Type B pancreatic cell (in vitro differentiated cells): ENCODE data around the gene THAP11. TPM values are rescaled to one million over a fixed set of nuclear protein-coding genes. Genes with fewer than 3 reads are reported as not detected.
"Not testable (repeated sequence)": the region's sequence is repeated elsewhere in the genome, so short reads cannot be mapped to it uniquely, and the experiment has no call there.

ENCODE experiments used
- DNase-seq: peaks from one replicate; pipeline ENCODE4 v3.0.0; 2021; ENCODE audit warnings: mixed read lengths; ENCODE audit not compliant: unreplicated experiment; ENCODE audit errors: extremely low spot score
- H3K27ac Mint-ChIP-seq: 2 replicates; pipeline ENCODE4 v1.8.0; 2021; ENCODE audit warnings: mild to moderate bottlenecking, mixed read lengths
- H3K27me3 Mint-ChIP-seq: 2 replicates; pipeline ENCODE4 v1.8.0; 2021; ENCODE audit warnings: mixed read lengths
- H3K36me3 Mint-ChIP-seq: 2 replicates; pipeline ENCODE4 v1.8.0; 2021; ENCODE audit warnings: mixed read lengths
- H3K4me1 Mint-ChIP-seq: one replicate; pipeline ENCODE4 v1.8.0; 2021; ENCODE audit warnings: mixed read lengths; ENCODE audit not compliant: unreplicated experiment
- H3K4me3 Mint-ChIP-seq: 2 replicates; pipeline ENCODE4 v1.8.0; 2021; ENCODE audit warnings: mild to moderate bottlenecking, mixed read lengths
- H3K9me3 Mint-ChIP-seq: 2 replicates; pipeline ENCODE4 v1.8.0; 2021; ENCODE audit warnings: mixed read lengths
- CTCF ChIP-seq: fragments of 200-600 bp; sonication (generic); conservative IDR thresholded peaks from 2 replicates; pipeline ENCODE4 v1.5.0; 2021; ENCODE audit warnings: antibody characterized with exemption, mild to moderate bottlenecking
- total RNA-seq: library from RNA; stranded (reverse); gene quantifications from 2 replicates; pipeline ENCODE4 v1.2.1, GENCODE V29; 2021; ENCODE audit warnings: low replicate concordance

Gene THAP11
- total RNA-seq, 1 donor from 2014 or later = 35.1 TPM

- Mint-ChIP-seq H3K27me3 (no peaks in the 10 kb centered on the region), H3K9me3 (no peaks in the 10 kb centered on the region), H3K27ac (peak overlapping the region; percentile 79), H3K4me1 (peaks cover 30% of the 10 kb centered on the region), H3K4me3 (no peak overlapping the region), H3K36me3 (peaks cover 18% of the 10 kb centered on the region)
- DNase-seq = no peak
- no peak for TF ChIP-seq CTCF
Observed at GRCh38 chr16:67860589-67861398, 18.7 kb downstream of the THAP11 start.

GRCh38 chr16:67861877-67862276 lies 19.8 kb downstream of the THAP11 start:
- no peaks in the 10 kb centered on the region for H3K9me3 Mint-ChIP-seq
- no peaks in the 10 kb centered on the region for H3K27me3 Mint-ChIP-seq
- H3K36me3 Mint-ChIP-seq = peaks cover 18% of the 10 kb centered on the region
- no peak overlapping the region for H3K4me3 Mint-ChIP-seq
- peaks cover 27% of the 10 kb centered on the region for H3K4me1 Mint-ChIP-seq
- H3K27ac Mint-ChIP-seq = peak overlapping the region; percentile 59
- TF ChIP-seq CTCF = no peak
- DNase-seq = no peak

- Mint-ChIP-seq H3K27ac (no peak overlapping the region), H3K36me3 (peaks cover 15% of the 10 kb centered on the region), H3K9me3 (no peaks in the 10 kb centered on the region), H3K27me3 (no peaks in the 10 kb centered on the region), H3K4me3 (no peak overlapping the region), H3K4me1 (peaks cover 17% of the 10 kb centered on the region)
- TF ChIP-seq CTCF = no peak
- DNase-seq = no peak
Observed at GRCh38 chr16:67862623-67863583, 20.8 kb downstream of the THAP11 start.

- H3K27ac Mint-ChIP-seq, H3K4me3 Mint-ChIP-seq, H3K4me1 Mint-ChIP-seq, H3K9me3 Mint-ChIP-seq, DNase-seq, H3K27me3 Mint-ChIP-seq: not testable (repeated sequence)
- peaks cover 11% of the 10 kb centered on the region for H3K36me3 Mint-ChIP-seq
Observed at GRCh38 chr16:67864044-67864443, 21.9 kb downstream of the THAP11 start.

DNA sequence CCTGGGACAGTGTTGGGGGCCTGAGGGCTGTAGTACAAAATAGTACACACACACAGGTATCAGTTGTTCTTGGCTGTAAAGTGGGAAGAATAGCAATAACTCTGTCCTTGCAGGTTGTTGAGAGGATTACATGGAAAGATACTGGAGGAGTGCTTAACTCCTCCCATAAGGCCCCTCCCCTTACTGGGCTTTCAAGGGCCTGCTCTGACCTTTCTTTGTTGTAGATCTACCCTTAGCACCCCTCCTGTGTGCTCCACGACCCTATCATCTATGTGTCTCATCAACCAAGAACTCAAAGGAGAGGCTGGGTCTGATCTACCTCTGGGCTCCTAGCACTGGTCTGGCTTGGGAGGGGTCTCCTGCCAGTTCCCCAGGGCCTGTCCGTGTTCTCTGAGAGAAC lies 22.5 kb downstream of the THAP11 start:
- peaks cover 11% of the 10 kb centered on the region for H3K36me3 Mint-ChIP-seq
- no peak overlapping the region for H3K27ac Mint-ChIP-seq
- H3K4me1 Mint-ChIP-seq = peaks cover 10% of the 10 kb centered on the region
- TF ChIP-seq CTCF = no peak
- no peak overlapping the region for H3K4me3 Mint-ChIP-seq
- DNase-seq = no peak
- H3K27me3 Mint-ChIP-seq = no peaks in the 10 kb centered on the region
- H3K9me3 Mint-ChIP-seq = no peaks in the 10 kb centered on the region

- H3K4me1 Mint-ChIP-seq = peaks cover 10% of the 10 kb centered on the region
- DNase-seq = no peak
- no peak overlapping the region for H3K4me3 Mint-ChIP-seq
- H3K27ac Mint-ChIP-seq = no peak overlapping the region
- TF ChIP-seq CTCF = peak; percentile 48
- no peaks in the 10 kb centered on the region for H3K9me3 Mint-ChIP-seq
- no peaks in the 10 kb centered on the region for H3K27me3 Mint-ChIP-seq
- H3K36me3 Mint-ChIP-seq = peaks cover 13% of the 10 kb centered on the region
Observed at GRCh38 chr16:67865318-67865717, 23.2 kb downstream of the THAP11 start.
